HCT116 (cell line): ENCODE results near the gene MAPRE2. TPM values are rescaled to one million over a fixed set of nuclear protein-coding genes. Genes with fewer than 3 reads are reported as not detected.

Experiments used
- ATAC-seq: fragments of 200-7000 bp; cut with Tn5 transposase; 2 replicates; pipeline ENCODE4 v1.9.1; 2020; ENCODE audit warnings: mild to moderate bottlenecking, moderate library complexity
- BruUV-seq: library from RNA; stranded (reverse); fragments of 400-500 nt; replicated peaks from 2 replicates; lab custom pipeline; 2021; lab: Mats Ljungman, UMichigan
- CTCF ChIA-PET: fragments of 300-600 bp; sonication (Branson Sonifier 250); formaldehyde crosslinking; loops from one replicate; lab custom pipeline; 2021; ENCODE audit warnings: antibody characterized with exemption; lab: Charles Lee
- POLR2A ChIA-PET: fragments of 300-600, 350-600 bp; sonication (Branson Sonifier 250); formaldehyde crosslinking; loops from one replicate; lab custom pipeline; 2021; ENCODE audit warnings: antibody characterized with exemption; lab: Charles Lee
- RAD21 ChIA-PET, 2 experiments: fragments of 300-600 bp; sonication (Branson Sonifier 250); formaldehyde crosslinking; loops; one replicate each; lab custom pipeline; 2023; ENCODE audit warnings: low total read pairs in 2 of 2; ENCODE audit not compliant: uncharacterized antibody in 2 of 2, unreplicated experiment in 2 of 2, low non-redundant PET in 1 of 2; lab: Charles Lee
- DNase-seq: peaks from one replicate; pipeline ENCODE4 v3.0.0-alpha.2; 2010; ENCODE audit warnings: low read depth, low spot score
- H2AFZ ChIP-seq: fragments of 200-600 bp; shearing (Covaris generic), sonication (generic); 2 replicates; pipeline ENCODE4 v1.6.1; 2017; ENCODE audit warnings: low read depth, mixed run types, mixed read lengths, antibody characterized with exemption, low read length; ENCODE audit not compliant: poor library complexity, severe bottlenecking
- H3K27ac ChIP-seq: 2 replicates; pipeline ENCODE4 v1.5.1; 2012; ENCODE audit warnings: low read depth, low read length
- H3K27me3 ChIP-seq: fragments of 200-600 bp; sonication (generic); 2 replicates; pipeline ENCODE4 v1.6.1; 2016; ENCODE audit warnings: mixed run types, low read length, mixed read lengths; ENCODE audit not compliant: insufficient read depth
- H3K36me3 ChIP-seq, 2 experiments: fragments of 200-500 bp in 1 of 2; fragments of 200-600 bp in 1 of 2; sonication (Bioruptor generic) in 1 of 2; sonication (generic) in 1 of 2; 2 replicates each; pipeline versions ENCODE4 v1.5.1 to v1.6.1; 2014 to 2016; ENCODE audit warnings: low read length in 2 of 2, inconsistent platforms in 1 of 2, mixed read lengths in 1 of 2, mixed run types in 1 of 2; ENCODE audit not compliant: insufficient read depth in 2 of 2, control insufficient read depth in 1 of 2
- H3K4me1 ChIP-seq, 2 experiments: fragments of 200-600 bp in 1 of 2; sonication (generic) in 1 of 2; 2 replicates each; pipeline versions ENCODE4 v1.5.1 to v1.6.1; 2012 to 2017; ENCODE audit warnings: low read length in 2 of 2, inconsistent platforms in 1 of 2, mild to moderate bottlenecking in 1 of 2, mixed read lengths in 1 of 2, mixed run types in 1 of 2, moderate library complexity in 1 of 2; ENCODE audit not compliant: insufficient read depth in 2 of 2, control insufficient read depth in 1 of 2
- H3K4me2 ChIP-seq: fragments of 200-600 bp; sonication (generic); 2 replicates; pipeline ENCODE4 v1.6.1; 2017; ENCODE audit warnings: mixed run types, low read length, mixed read lengths
- H3K4me3 ChIP-seq, 2 experiments: fragments of 200-600 bp in 1 of 2; sonication (generic) in 1 of 2; replicated peaks in 1 of 2; 2 replicates each; pipeline ENCODE4 v1.5.1; 2011 to 2016; ENCODE audit warnings: low read length in 2 of 2, control low read depth in 1 of 2, low read depth in 1 of 2, mild to moderate bottlenecking in 1 of 2, mixed read lengths in 1 of 2, mixed run types in 1 of 2
- H3K79me2 ChIP-seq: fragments of 200-600 bp; sonication (generic); 2 replicates; pipeline ENCODE4 v1.6.1; 2017; ENCODE audit warnings: mild to moderate bottlenecking, mixed run types, low read length, moderate library complexity, mixed read lengths; ENCODE audit not compliant: insufficient read depth
- H3K9ac ChIP-seq: fragments of 200-600 bp; sonication (generic); 2 replicates; pipeline ENCODE4 v1.6.1; 2016; ENCODE audit warnings: low read length, mixed read lengths
- H3K9me2 ChIP-seq: fragments of 200-600 bp; sonication (generic), shearing (Covaris generic); 2 replicates; pipeline ENCODE4 v1.6.1; 2017; ENCODE audit warnings: mixed run types, mild to moderate bottlenecking, moderate library complexity; ENCODE audit not compliant: insufficient read depth
- H3K9me3 ChIP-seq, 2 experiments: fragments of 200-500 bp in 1 of 2; fragments of 200-600 bp in 1 of 2; sonication (Bioruptor generic) in 1 of 2; sonication (generic) in 1 of 2; 2 replicates each; pipeline ENCODE4 v1.6.1; 2014 to 2017; ENCODE audit warnings: low read length in 2 of 2, mixed read lengths in 2 of 2, inconsistent platforms in 1 of 2, low read depth in 1 of 2, mild to moderate bottlenecking in 1 of 2, mixed run types in 1 of 2, moderate library complexity in 1 of 2; ENCODE audit not compliant: control insufficient read depth in 1 of 2, insufficient read depth in 1 of 2
- H4K20me1 ChIP-seq: fragments of 200-600 bp; sonication (generic), shearing (Covaris generic); 2 replicates; pipeline ENCODE4 v1.6.1; 2017; ENCODE audit warnings: mixed run types, mild to moderate bottlenecking, moderate library complexity; ENCODE audit not compliant: insufficient read depth
- CTCF ChIP-seq, 3 experiments: fragments of 200-600 bp in 1 of 3; sonication (generic) in 1 of 3; IDR thresholded peaks in 2 of 3; conservative IDR thresholded peaks in 1 of 3; 2 replicates each; pipeline ENCODE4 v1.5.1; 2012 to 2017; ENCODE audit warnings: low read depth in 2 of 3, low read length in 2 of 3, antibody characterized with exemption in 1 of 3, borderline replicate concordance in 1 of 3, control low read depth in 1 of 3, mild to moderate bottlenecking in 1 of 3, mixed read lengths in 1 of 3, mixed run types in 1 of 3, moderate library complexity in 1 of 3; ENCODE audit not compliant: insufficient read depth in 1 of 3
- ELF1 ChIP-seq: IDR thresholded peaks from 2 replicates; pipeline ENCODE4 v1.6.1; 2012; ENCODE audit warnings: low read depth, borderline replicate concordance
- JUND ChIP-seq: IDR thresholded peaks from 2 replicates; pipeline ENCODE4 v1.6.1; 2012
- POLR2AphosphoS5 ChIP-seq: IDR thresholded peaks from 2 replicates; pipeline ENCODE4 v1.6.1; 2011; ENCODE audit warnings: mild to moderate bottlenecking, low read depth, low read length, moderate library complexity
- RAD21 ChIP-seq: IDR thresholded peaks from 2 replicates; pipeline ENCODE4 v1.6.1; 2012; ENCODE audit warnings: low read depth, mild to moderate bottlenecking
- SRF ChIP-seq: IDR thresholded peaks from 2 replicates; pipeline ENCODE4 v1.6.1; 2012; ENCODE audit warnings: low read depth
- intact Hi-C: fragments of 100-400 bp; cut with micrococcal nuclease; formaldehyde crosslinking; loops from 2 replicates; pipeline ENCODE4 v1.10.0; 2022
- total RNA-seq: library from RNA; stranded (reverse); gene quantifications from one replicate; pipeline ENCODE4 v1.2.1, GENCODE V29; 2021; ENCODE audit not compliant: unreplicated experiment
- TF ChIP-seq, protein P1 (sequence below): IDR thresholded peaks from 2 replicates; pipeline ENCODE4 v1.6.1; 2012
- TF ChIP-seq, protein P2 (sequence below): IDR thresholded peaks from 2 replicates; pipeline ENCODE4 v1.6.1; 2012; ENCODE audit warnings: low read depth

Gene MAPRE2
- total RNA-seq, 1 experiment from 2014 or later: 17.2 TPM

DNA sequence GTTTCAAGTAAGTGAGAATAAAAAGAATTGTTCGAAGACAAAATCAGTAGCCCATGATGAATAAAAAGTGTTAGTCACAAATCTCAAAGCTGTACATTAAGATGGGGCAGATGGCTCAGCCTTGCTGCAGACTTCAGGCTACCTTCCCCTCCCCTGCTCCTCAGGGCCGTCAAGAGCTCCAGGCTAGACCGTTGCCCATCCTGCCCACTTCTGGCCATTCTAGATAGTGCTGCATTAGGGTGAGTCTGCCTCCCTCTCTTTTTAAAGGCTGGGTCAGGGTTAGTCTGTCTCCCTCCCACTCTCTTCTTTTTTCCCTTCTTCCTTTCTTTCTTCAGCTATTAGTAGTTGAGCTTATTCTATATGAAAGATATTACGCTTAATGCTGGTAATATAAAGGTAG, 86.0 kb downstream of the MAPRE2 start:
- no TSS peak for BruUV-seq
- DNase-seq (no peak), ATAC-seq (peak; percentile 80)
- Histone ChIP-seq H2AFZ (no peak overlapping the region), H3K36me3 (no peaks in the 10 kb centered on the region), H3K4me1 (no peaks in the 10 kb centered on the region), H4K20me1 (no peaks in the 10 kb centered on the region), H3K27ac (no peak overlapping the region), H3K4me3 (no peak overlapping the region), H3K9me2 (no peaks in the 10 kb centered on the region), H3K9ac (no peak overlapping the region), H3K4me2 (no peak overlapping the region), H3K79me2 (no peaks in the 10 kb centered on the region), H3K9me3 (no peaks in the 10 kb centered on the region), H3K27me3 (no peaks in the 10 kb centered on the region)
- intact Hi-C loops: no loop called here
- TF ChIP-seq, protein P1, sequence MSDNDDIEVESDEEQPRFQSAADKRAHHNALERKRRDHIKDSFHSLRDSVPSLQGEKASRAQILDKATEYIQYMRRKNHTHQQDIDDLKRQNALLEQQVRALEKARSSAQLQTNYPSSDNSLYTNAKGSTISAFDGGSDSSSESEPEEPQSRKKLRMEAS: no peak
- TF ChIP-seq JUND (no peak), CTCF (IDR thresholded peaks at IDR 0.05 in 2 of 3, conservative IDR thresholded peaks at IDR 0.05 in 1 of 3; ENCODE audit: borderline replicate concordance in 1 of 3, insufficient read depth in 1 of 3, low read depth in 2 of 3, low read length in 2 of 3) (peak; percentile 27 to 38 (median 32); a peak in 4 of 6 replicates), ELF1 (no peak), SRF (no peak), POLR2AphosphoS5 (no peak), RAD21 (peak; percentile 26; the same call in 1 of the 2 replicates)
- TF ChIP-seq, protein P2, sequence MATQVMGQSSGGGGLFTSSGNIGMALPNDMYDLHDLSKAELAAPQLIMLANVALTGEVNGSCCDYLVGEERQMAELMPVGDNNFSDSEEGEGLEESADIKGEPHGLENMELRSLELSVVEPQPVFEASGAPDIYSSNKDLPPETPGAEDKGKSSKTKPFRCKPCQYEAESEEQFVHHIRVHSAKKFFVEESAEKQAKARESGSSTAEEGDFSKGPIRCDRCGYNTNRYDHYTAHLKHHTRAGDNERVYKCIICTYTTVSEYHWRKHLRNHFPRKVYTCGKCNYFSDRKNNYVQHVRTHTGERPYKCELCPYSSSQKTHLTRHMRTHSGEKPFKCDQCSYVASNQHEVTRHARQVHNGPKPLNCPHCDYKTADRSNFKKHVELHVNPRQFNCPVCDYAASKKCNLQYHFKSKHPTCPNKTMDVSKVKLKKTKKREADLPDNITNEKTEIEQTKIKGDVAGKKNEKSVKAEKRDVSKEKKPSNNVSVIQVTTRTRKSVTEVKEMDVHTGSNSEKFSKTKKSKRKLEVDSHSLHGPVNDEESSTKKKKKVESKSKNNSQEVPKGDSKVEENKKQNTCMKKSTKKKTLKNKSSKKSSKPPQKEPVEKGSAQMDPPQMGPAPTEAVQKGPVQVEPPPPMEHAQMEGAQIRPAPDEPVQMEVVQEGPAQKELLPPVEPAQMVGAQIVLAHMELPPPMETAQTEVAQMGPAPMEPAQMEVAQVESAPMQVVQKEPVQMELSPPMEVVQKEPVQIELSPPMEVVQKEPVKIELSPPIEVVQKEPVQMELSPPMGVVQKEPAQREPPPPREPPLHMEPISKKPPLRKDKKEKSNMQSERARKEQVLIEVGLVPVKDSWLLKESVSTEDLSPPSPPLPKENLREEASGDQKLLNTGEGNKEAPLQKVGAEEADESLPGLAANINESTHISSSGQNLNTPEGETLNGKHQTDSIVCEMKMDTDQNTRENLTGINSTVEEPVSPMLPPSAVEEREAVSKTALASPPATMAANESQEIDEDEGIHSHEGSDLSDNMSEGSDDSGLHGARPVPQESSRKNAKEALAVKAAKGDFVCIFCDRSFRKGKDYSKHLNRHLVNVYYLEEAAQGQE: no peak
- CTCF ChIA-PET: interaction anchor here (1.3 to 1.9 kb wide), 3 partner anchors 8 to 121 kb away, joined by 3 to 8 read pairs (median 5); no protein-coding TSS in a partner anchor
- RAD21 ChIA-PET: no interaction called here
- POLR2A ChIA-PET: no interaction called here
